GM18508 (cell line): ENCODE data around the gene KLF12.

Experiments
- ATAC-seq: cut with Tn5 transposase; IDR thresholded peaks from one replicate; pipeline ENCODE4 v1.9.1; 2021; ENCODE audit warnings: moderate number of reproducible peaks; ENCODE audit not compliant: insufficient read depth, unreplicated experiment

KLF12 gene

DNA sequence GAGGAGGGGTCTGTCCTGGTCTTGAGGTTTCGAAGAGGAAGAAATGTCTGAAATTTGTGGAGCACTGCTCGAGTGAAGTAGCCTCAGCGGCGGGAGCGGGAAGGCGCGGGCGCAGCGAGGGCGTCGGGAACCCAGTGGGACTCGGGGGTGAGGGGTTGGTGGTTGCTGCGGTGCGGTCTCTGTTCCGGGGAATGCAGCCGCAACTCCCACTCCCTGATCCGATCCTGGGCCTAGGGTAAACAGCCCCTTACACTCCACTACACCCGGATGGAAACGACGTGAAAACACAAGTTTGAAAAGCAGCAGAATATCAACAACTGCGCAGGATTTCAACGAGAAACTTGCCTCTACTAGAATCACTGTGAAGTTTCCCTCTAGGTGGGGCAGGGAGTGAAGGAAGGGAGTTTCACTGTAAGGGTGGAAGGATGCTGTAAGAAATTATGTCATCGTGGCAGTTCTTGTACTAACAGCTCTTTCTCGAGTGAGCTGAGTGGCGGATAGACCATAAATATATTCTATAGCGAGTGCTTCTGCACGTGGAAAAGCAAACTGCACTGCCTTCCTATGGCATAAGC, 2.0 kb upstream of the KLF12 start:
- ATAC-seq, result no peak

DNA sequence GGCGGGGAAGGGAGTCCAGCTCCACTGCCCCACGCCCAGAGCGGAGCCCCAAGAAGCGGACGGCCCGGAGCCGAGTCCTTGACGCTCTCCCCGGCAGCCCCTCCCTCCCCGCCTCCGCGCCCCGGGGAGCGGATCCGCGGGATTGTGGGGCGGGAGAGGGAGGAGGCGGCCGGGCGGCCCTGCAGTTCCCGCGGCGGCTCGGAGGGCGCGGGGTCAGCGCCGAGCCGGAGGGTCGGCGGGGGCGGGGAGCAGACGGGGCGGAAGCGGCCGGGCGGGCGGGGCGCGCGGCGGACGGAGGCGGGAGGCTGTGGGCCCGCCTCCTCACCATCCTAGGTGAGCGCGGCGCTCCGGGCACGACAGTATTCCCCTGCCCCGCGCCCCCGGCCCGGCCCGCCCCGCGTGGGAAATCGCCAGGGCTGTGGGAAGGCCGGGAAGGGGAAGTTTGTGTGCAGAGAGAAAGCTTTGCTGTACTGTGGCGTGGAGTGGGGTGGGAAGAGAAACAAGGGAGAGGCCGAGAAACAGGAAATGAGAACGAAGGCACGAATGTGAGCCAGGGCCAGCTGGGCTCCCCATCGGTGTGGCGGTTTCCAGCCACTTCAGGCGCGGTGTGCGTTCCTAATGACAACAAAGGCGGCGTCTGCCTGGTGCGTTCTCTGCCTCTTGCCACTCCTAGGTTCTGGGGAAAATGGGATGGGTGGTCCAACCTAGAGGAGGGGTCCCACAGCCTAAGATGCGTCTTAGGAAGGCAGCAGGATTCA, 1.3 kb upstream of the KLF12 start:
- peak; percentile 29 for ATAC-seq

DNA sequence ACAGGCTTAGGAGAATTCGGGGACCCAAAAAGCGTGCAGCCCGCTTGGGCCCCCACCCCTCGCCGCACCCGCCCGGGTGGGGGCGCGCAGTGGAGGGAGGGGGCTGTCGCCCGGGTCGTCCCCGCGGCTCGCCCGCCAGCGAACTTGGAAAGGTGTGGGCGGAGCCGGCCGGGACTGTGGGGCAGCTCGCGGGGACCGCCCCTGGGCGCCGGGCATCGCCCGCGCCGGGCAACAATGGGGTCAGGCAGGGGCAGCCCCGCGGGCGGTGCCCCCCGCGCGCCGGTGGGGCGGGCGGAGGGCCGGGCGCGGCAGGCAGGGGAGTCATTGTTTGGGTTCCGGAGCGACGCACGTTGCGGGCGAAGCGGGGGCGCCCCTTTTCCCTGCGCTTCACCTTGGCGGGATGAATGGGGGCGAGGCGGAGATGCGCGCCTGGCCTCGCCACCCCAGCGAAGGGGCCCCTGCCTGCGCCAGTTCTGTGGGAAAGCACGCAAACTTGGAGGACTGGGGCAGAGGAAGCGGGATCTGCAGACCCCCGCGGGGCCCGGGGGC, 647 bp upstream of the KLF12 start:
- peak; percentile 4 for ATAC-seq

DNA sequence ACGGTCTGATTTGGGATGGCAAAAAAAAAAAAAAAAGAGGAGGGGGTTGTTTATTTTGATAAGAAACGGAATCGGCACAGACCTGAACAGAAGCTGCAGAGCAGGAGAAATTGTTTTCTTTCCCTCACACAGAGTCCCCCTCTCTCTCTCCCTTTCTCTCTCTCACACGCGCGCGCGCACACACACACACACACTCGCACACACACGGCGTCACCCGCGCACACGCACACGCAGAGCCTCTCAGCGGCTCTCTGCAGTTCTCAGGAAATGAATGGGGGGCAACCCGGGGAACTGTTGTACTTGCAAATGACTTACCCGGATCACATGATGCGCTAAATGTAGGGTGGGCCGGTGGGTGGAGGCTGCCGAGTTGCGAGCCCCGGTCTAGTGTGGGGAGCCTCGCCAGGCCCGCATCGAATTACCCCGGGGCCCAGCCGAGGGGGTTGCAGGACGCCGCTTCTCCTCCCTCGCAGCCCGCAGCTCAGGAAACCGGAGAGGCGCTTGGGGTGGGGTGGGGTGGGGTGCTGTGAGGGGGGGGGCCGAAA, 475 bp downstream of the KLF12 start:
- ATAC-seq, result peak; percentile 34

GRCh38 chr13:74132776-74133656, 1.2 kb downstream of the KLF12 start:
- ATAC-seq, result no peak

DNA sequence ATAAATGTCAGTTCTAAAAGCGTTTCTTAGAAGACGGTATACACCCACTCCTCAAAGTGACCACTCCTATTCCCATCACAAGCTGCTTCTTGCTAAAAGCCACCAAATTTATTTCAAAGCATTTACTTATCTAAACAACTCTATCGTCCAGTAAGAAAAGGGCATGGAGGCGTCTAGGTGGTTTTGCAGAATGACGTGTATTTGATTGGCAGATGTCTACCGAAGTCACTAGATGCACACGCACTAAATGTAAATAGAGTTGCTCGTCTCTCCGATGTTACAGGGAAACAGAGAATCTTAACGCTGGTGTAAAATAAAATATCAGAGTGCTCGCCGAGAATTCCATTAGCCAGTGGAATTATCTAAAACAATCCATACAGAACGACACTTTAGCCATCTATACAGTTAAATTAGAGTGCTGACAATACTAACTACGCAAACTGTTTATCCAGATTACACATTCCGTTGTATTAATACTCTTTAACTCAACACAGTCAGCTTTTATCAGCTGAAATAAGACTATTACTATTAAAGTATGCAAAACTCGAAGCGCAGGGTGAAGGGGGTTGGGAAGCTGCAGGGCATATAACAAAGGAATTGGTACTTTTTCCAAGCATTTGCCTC, 1.9 kb downstream of the KLF12 start:
- no peak for ATAC-seq

GRCh38 chr13:74131227-74131626, 3.0 kb downstream of the KLF12 start:
- no peak for ATAC-seq

DNA sequence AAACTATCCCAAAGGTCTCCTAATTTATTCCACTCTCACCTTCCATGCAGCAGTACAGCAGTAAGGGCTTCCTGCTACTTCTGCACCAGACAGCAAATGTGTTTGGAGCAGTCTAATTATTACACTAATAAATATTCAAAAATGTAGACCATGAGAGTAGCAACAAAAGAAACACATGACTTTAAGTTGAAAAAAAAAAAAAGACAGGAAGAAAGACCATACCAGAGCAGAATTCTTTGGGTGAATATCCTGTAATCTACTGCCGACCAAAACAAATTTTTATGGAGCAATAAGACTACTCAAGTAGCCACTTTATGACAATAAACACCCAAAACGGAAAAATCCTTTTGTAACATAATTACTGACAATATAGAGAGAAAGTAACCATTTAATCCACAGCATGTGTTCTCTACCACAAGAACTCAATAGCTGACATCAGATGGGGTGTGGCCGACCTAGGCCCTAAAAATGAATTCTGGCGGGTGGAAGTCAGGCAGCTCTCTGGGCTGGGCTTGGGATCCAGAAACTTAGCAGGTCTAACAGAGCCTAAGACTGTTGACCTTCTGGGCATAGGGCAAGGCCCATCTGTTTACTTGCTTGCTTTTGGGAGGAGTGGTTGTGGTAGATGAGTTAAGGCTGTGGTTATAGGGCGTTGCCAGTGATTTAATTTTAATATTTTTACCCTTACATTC, 4.6 kb downstream of the KLF12 start:
- ATAC-seq, result no peak

DNA sequence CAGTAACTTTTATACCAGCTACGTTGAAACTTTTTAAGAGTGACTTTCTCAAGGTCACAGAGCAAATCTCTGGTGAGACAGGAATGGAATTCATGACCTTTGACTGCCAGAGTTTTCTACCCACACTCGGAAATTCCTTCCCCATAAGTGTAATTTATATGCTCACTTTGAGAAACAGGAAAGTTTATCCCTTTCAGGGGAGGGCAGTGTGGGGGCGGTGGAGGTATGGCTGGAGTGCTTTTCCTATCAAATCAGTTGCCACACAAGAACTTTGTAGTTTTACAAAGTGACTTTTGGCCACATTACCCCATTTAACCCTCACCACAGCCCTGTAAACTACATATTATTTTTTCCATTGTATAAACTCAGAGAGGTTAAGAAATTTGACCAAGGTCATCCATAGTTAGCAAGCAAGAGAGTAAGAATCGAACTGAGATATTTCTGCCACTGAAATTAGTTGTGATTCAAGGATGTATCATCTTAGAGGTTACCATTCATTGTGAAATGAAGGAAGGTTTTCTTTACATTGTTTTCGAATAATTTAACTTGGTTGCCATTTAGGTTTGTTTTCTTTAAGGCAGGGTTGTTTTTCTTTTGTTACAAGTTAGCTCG, 5.9 kb downstream of the KLF12 start:
- ATAC-seq, result no peak

DNA sequence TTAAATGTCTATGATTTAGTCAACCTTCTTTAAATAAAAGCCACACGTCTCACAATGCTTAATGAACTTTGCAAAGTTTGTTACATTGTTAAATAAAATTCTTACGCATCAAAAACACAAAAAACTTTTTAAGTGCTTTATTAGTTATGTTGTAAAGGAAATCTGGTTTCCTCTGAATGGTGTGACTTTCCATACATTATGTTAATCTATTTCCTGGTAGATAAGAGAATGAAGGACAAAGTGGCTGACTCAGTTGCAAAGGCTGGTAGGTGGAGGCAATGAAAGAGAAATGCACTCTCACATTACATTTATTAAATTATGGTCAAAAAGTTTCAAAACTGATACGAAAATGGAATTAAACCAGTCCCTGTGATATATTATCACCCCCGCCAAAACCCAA, 15.9 kb downstream of the KLF12 start:
- ATAC-seq, result no peak

DNA sequence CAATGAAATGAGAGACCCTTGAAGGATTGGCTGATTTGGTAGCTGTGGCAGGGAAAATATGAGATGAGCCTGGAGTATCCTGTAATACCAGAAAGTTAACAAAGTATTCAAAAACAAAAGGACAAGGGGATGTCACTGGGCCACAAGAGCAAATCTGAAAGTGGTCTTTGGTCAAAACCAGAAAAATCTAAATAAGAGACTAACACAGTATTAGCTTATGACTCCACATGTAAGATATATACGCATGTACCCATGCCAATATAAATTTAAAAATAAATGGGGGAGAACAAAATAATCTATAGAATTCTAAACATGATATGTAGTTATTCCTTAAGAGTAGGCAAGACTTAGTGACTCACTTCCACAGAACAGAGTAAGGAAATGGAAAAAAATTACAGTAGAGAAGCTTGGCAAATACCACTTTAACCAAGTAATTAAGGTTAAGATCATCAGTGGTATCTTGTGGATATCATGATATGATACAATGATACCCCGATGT, 16.9 kb downstream of the KLF12 start:
- ATAC-seq, result no peak

DNA sequence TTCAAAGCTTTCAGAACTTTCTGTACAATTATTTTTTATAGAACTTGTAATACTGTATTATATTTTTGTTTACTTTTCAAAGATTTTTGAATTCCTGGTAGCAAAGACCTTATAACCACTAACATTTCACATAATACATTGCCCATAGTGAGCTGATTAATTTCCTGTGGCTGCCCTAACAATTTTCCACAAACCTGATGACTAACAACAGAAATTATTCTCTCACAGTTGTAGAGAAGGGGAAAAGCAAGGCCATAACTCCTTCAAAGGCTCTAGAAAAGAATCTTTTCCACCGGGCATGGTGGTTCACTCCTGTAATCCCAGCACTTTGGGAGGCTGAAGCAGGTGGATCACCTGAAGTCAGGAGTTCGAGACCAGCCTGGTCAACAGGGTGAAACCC, 19.1 kb downstream of the KLF12 start:
- ATAC-seq, result no peak

DNA sequence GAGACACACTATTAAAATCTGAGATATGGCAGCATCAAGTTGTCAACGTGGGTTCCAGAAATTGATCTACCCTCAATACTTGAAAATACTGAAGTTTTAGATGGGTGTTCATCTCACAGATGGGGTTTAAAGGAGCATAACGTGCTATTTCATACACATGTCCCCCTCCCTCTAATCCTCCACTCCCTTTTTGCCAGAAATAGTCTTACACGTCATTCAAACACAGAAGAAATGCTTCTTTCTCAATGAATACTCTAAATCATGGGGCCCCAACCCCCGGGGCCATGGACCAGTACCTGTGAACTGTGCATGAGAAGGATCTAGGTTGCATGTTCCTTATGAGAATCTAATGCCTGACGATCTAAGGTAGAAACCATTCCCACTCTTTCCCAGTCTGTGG, 19.6 kb downstream of the KLF12 start:
- ATAC-seq, result no peak

DNA sequence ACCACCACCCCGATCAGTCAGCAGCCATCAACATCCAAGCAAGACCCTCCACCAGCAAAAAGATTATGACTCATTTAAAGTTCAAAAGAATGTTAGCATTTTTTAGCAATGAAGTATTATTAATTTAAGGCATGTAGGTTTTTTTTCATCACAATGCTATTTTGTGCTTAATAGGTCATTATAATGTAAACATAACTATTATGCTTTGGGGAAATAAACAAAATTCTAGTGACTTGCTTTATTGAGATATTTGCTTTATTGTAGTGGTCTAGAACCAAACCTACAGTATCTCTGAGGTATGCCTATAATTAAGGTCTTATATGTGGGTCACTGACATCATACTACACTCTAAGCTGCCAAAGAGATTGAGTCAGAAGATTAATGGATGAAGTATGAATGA, 20.0 kb downstream of the KLF12 start:
- no peak for ATAC-seq

DNA sequence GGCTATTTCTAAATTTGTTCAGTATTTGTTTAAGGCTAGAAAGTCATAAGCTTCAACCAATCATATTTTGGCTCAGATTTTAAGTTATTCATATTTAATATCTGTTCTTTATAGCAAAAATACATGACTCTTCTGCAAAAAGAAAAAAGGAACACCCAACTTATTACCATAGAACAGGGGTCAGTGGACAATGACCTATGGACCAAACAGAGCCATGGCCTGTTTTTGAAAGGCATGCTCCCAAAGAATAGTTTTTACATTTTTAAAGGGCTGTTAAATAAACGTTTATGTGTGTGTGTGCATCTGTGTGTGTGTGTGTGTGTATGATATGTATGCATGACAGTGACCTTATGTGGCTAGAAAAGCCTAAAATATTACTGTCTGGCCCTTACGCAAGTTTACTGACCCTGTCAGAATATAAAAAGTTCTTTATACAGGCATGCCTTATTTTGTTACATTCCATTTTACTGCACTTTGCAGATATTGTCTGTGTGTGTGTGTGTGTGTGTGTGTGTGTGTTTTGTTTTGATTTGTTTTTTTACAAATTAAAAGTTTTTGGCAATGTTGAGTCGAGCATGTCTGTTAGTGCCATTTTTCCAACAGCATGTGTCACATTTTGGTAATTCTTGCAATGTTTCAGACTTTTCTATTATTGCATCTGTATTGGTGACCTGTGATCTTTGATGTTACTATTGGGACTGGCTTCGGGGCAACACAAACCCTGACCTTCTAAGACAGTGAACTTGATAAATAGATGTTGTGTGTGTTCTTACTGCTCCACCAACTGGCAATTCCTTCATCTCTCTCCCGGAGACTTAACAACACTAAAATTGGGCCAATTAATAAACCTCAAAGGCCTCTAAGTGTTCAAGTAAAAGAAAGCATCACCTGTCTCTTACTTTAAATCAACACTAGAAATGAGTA, 22.0 kb downstream of the KLF12 start:
- no peak for ATAC-seq

DNA sequence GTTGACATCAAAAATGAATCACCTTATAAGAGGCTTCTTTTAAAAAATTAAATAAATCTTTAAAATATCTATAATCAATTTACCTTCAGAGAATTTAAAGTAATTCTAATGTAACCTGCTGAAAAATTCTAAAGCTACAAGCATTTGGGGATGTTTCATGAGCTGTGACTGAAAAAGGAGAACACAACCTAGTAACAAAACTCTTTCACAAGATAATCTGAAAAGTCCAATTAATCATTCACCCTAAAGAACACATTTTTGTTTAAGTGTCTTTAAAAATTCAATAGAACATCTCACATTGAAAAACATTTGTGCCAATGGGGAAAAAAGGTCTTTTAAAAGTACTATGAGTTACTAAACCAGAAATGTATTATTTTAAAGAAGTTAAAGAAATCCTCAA, 22.8 kb downstream of the KLF12 start:
- ATAC-seq, result no peak

GRCh38 chr13:74110053-74110452, 24.2 kb downstream of the KLF12 start:
- no peak for ATAC-seq

- ATAC-seq, result no peak
Observed at GRCh38 chr13:74107598-74107997, 26.6 kb downstream of the KLF12 start.
